BJ (cell line): ENCODE data around the gene ERBB4. TPM values are rescaled to one million over a fixed set of nuclear protein-coding genes. Genes with fewer than 3 reads are reported as not detected.

Experiments
- CTCF ChIA-PET: fragments of 350-600 bp; formaldehyde crosslinking; extraction: SDS; loops from one replicate; lab custom pipeline; 2021; ENCODE audit warnings: antibody characterized with exemption, inconsistent platforms; lab: Yijun Ruan, JAX
- POLR2A ChIA-PET: fragments of 300-600 bp; sonication (Branson Sonifier 250); formaldehyde crosslinking; extraction: SDS; loops from one replicate; lab custom pipeline; 2021; ENCODE audit warnings: antibody characterized with exemption; lab: Charles Lee
- DNase-seq: peaks from one replicate; pipeline ENCODE4 v3.0.0-alpha.2; 2011; ENCODE audit warnings: low read depth
- H3K27me3 ChIP-seq: 2 replicates; pipeline ENCODE4 v1.6.0; 2011; ENCODE audit warnings: low read length; ENCODE audit not compliant: control insufficient read depth, insufficient read depth
- H3K36me3 ChIP-seq: 2 replicates; pipeline ENCODE4 v1.5.1; 2011; ENCODE audit warnings: low read length; ENCODE audit not compliant: control insufficient read depth, insufficient read depth
- H3K4me3 ChIP-seq: 2 replicates; pipeline ENCODE4 v1.5.1; 2011; ENCODE audit warnings: low read depth, mild to moderate bottlenecking, control low read depth, low read length
- CTCF ChIP-seq: IDR thresholded peaks from 2 replicates; pipeline ENCODE4 v1.5.1; 2011; ENCODE audit warnings: low read depth, mild to moderate bottlenecking, control low read depth, inconsistent platforms, low read length, moderate library complexity; ENCODE audit not compliant: insufficient read depth
- polyA plus RNA-seq: library from polyadenylated mRNA; depleted of rRNA; stranded (reverse); fragments of >200 nt; gene quantifications from 2 replicates; pipeline ENCODE4 v1.2.3, GENCODE V29; 2011

ERBB4 gene
- polyA plus RNA-seq, 1 experiment: not detected

GRCh38 chr2:212083492-212083891 lies 455.1 kb downstream of the ERBB4 start:
- Histone ChIP-seq H3K4me3 (no peak overlapping the region), H3K27me3 (no peaks in the 10 kb centered on the region), H3K36me3 (no peaks in the 10 kb centered on the region)
- no peak for TF ChIP-seq CTCF
- POLR2A ChIA-PET: no interaction called here
- CTCF ChIA-PET: no interaction called here
- DNase-seq: no peak

- Histone ChIP-seq H3K27me3 (no peaks in the 10 kb centered on the region), H3K4me3 (no peak overlapping the region), H3K36me3 (no peaks in the 10 kb centered on the region)
- ChIA-PET POLR2A (interaction anchor here (0.7 kb wide), 1 partner anchor 385 kb away, joined by 3 read pairs; no protein-coding TSS in a partner anchor), CTCF (no interaction called here)
- no peak for TF ChIP-seq CTCF
- no peak for DNase-seq
Observed at GRCh38 chr2:212078103-212078502, 460.5 kb downstream of the ERBB4 start.

DNA sequence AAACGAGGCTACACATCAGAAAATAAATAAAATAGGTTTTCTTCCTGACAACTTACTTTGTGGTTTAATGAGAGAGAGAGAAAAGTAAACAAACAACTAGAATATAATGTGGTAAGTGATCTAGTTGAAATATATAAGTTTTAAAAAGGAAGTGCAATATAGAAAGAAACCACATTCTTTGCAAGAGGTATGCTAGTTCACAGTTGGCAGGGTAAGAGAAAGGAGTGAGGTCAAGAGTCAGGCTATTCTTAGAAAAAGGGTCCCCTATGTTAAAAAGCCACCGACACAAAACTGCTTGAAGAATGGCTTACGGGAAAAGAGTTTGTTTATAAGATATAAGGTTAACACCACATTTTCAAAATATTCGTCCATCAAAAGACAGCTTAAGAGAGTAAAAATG lies 462.1 kb downstream of the ERBB4 start:
- H3K4me3 ChIP-seq: no peak overlapping the region
- H3K36me3 ChIP-seq: no peaks in the 10 kb centered on the region
- TF ChIP-seq CTCF: no peak
- no peak for DNase-seq
- ChIA-PET POLR2A (no interaction called here), CTCF (no interaction called here)
- H3K27me3 ChIP-seq: no peaks in the 10 kb centered on the region

- no peak for DNase-seq
- ChIA-PET CTCF (no interaction called here), POLR2A (no interaction called here)
- H3K4me3 ChIP-seq: no peak overlapping the region
- H3K36me3 ChIP-seq: no peaks in the 10 kb centered on the region
- H3K27me3 ChIP-seq: no peaks in the 10 kb centered on the region
- TF ChIP-seq CTCF: no peak
Observed at GRCh38 chr2:212073360-212073759, 465.2 kb downstream of the ERBB4 start.

GRCh38 chr2:212066546-212066945 lies 472.1 kb downstream of the ERBB4 start:
- ChIA-PET CTCF (no interaction called here), POLR2A (no interaction called here)

More at GRCh38 chr2:212066546-212066945, 472.1 kb downstream of the ERBB4 start:
- H3K36me3 ChIP-seq: no peaks in the 10 kb centered on the region
- no peak for DNase-seq
- no peak overlapping the region for H3K4me3 ChIP-seq
- no peaks in the 10 kb centered on the region for H3K27me3 ChIP-seq
- no peak for TF ChIP-seq CTCF
